Astrocyte of the cerebellum (primary cell): ENCODE measurements around the gene MYO15B.

Experiments used
- DNase-seq: peaks from one replicate; pipeline ENCODE4 v3.0.0-alpha.2; 2011; ENCODE audit warnings: low read depth
- H3K4me3 ChIP-seq: 2 replicates; pipeline ENCODE4 v1.5.1; 2011; ENCODE audit warnings: mild to moderate bottlenecking, low read depth, low read length, moderate library complexity
- CTCF ChIP-seq: IDR thresholded peaks from 2 replicates; pipeline ENCODE4 v1.5.1; 2012; ENCODE audit warnings: low read length, low read depth, moderate library complexity, mild to moderate bottlenecking; ENCODE audit errors: missing control alignments
- in situ Hi-C: cut with HindIII; loops from 2 replicates; pipeline ENCODE4 v1.10.0; 2017; ENCODE audit warnings: low sequenced_read_pairs

The MYO15B gene

GRCh38 chr17:75626496-75627038 is 39.0 kb downstream of the MYO15B start:
- no peak for TF ChIP-seq CTCF
- DNase-seq, result no peak
- no peak overlapping the region for H3K4me3 ChIP-seq
- in situ Hi-C loops, result no loop called here

GRCh38 chr17:75627094-75627493 is 39.5 kb downstream of the MYO15B start:
- in situ Hi-C loops, result no loop called here
- no peak overlapping the region for H3K4me3 ChIP-seq
- no peak for DNase-seq
- no peak for TF ChIP-seq CTCF

- DNase-seq, result no peak
- TF ChIP-seq CTCF, result no peak
- H3K4me3 ChIP-seq, result no peak overlapping the region
- in situ Hi-C loops, result no loop called here
These were observed 40.8 kb downstream of the MYO15B start for GRCh38 chr17:75628425-75628824.

GRCh38 chr17:75629157-75629556 is 41.6 kb downstream of the MYO15B start:
- in situ Hi-C loops, result no loop called here
- H3K4me3 ChIP-seq, result no peak overlapping the region
- TF ChIP-seq CTCF, result no peak
- DNase-seq, result no peak

GRCh38 chr17:75630071-75630917 is 42.7 kb downstream of the MYO15B start:
- no peak for DNase-seq
- TF ChIP-seq CTCF, result no peak
- H3K4me3 ChIP-seq, result no peak overlapping the region
- in situ Hi-C loops, result no loop called here

GRCh38 chr17:75631353-75631752 is 43.8 kb downstream of the MYO15B start:
- in situ Hi-C loops, result no loop called here

More at GRCh38 chr17:75631353-75631752, 43.8 kb downstream of the MYO15B start:
- no peak for TF ChIP-seq CTCF
- no peak overlapping the region for H3K4me3 ChIP-seq
- no peak for DNase-seq
